Choroid plexus epithelial cell (primary cell): Measurements from ENCODE around the gene TMPRSS6.

Experiments used
- DNase-seq: peaks from one replicate; pipeline ENCODE4 v3.0.0-alpha.2; 2010; ENCODE audit warnings: low read depth
- H3K4me3 ChIP-seq: 2 replicates; pipeline ENCODE4 v1.5.1; 2011; ENCODE audit warnings: low read depth, mild to moderate bottlenecking, control low read depth, low read length, moderate library complexity
- TF ChIP-seq, protein P1 (sequence below): conservative IDR thresholded peaks from 2 replicates; pipeline ENCODE4 v1.5.1; 2011; ENCODE audit warnings: low read depth, mild to moderate bottlenecking, control low read depth, inconsistent platforms, low read length, moderate library complexity

The TMPRSS6 gene

DNA sequence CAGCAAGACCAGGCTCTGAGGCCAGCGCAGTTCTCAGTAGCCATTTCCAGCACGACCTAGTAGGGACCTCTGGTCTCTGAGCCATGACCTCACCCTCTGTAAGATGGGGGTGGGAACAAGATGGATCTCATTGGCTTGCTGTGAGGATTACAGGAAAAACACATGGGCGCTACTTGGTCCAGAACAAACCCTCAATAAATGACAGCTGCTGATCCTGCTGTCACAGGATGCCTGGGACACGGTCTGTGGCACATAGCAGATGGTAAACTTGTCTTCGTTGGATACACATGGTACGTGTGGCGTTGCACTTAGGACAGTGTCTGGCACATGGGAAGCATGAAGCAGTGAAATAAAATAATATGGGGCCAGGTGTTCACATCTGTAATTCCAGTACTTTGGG lies 62.5 kb downstream of the TMPRSS6 start:
- no peak overlapping the region for H3K4me3 ChIP-seq
- TF ChIP-seq, protein P1, sequence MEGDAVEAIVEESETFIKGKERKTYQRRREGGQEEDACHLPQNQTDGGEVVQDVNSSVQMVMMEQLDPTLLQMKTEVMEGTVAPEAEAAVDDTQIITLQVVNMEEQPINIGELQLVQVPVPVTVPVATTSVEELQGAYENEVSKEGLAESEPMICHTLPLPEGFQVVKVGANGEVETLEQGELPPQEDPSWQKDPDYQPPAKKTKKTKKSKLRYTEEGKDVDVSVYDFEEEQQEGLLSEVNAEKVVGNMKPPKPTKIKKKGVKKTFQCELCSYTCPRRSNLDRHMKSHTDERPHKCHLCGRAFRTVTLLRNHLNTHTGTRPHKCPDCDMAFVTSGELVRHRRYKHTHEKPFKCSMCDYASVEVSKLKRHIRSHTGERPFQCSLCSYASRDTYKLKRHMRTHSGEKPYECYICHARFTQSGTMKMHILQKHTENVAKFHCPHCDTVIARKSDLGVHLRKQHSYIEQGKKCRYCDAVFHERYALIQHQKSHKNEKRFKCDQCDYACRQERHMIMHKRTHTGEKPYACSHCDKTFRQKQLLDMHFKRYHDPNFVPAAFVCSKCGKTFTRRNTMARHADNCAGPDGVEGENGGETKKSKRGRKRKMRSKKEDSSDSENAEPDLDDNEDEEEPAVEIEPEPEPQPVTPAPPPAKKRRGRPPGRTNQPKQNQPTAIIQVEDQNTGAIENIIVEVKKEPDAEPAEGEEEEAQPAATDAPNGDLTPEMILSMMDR = no peak
- no peak for DNase-seq

DNA sequence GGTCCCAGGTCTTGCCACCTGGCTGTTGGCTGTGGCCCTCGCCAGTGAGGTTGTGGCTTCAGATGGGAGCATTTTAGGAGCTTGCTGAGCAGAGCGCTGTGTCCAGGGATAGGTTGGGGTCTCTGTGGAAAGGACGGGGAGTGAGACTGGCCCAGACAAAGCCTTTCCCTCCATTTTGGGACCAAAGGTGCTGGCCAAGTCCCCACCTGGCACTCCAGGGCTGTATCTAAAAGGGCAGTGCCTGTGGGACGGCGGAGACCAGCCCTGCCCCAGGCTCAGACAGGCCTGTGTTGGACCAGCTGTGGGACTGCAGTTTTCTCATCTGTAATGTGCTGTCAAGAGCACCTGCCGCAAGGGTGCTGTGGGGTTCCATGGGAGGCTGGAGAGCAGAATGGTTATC lies 62.9 kb downstream of the TMPRSS6 start:
- no peak overlapping the region for H3K4me3 ChIP-seq
- DNase-seq = no peak
- TF ChIP-seq, protein P1 = no peak

DNA sequence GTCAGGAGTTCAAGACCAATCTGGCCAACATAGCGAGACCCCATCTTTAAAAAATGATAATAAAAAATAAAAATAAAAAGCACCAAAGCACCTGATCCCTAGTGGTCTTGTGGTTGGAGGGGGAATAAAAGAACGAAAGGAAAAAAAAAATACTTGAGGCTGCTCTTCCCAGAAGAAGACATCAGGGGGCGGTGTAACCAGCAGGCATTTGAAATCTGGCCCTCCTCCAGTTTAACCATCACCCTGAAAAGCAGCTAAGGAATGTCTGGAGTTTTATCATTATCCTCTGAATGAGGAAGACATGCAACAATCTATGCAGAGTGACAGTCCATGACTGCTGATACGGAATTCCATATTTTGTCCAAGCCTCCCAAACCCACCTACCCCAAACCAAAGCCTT lies 63.6 kb downstream of the TMPRSS6 start:
- no peak overlapping the region for H3K4me3 ChIP-seq
- TF ChIP-seq, protein P1 = peak; percentile 82
- peak; percentile 79 for DNase-seq

DNA sequence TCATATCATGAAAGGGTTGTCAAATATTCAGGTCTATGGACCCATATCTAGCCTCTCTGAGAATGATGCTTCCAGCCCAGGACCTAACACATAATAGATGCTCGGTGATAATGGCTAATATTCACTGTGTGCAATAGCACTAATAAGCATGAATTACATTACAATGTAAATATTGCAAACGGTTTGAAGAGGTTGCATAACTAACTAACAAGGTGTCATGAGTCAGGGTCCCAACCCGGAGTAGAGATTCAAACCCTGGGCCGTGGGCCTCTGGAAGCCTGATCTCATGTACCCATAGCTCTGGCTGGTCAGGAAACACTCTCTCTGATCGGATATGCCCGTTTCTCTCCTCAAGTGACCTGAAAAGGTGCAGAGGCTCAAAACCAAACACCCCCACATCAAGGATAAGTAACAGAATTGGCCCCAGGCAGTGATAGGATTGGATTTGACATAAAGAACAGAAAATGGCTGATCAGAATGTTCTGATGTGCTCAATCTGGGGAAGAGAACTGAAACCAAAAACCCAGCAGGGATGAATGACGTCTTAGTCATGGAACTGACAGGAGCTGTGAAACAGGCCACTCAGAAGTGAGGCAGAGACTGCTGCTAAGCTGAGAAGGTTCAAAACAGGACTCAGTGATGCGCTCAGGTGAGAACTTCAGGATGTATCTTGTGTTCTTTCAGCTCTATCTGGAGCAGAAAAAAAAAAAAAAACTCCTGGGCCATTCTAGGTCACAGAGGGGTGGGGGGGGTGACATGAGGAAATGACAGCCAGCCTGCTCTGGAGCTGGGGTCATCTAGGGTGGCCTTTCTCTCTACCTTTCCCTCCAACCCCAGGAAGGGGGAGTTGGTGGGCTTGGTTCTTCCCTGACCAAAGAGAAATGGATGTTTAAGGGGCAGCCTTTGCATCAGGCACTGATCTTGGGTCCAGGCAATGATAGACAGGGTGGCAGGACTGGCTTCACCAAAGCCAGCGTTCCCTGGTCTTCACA lies 64.6 kb downstream of the TMPRSS6 start:
- H3K4me3 ChIP-seq = no peak overlapping the region
- TF ChIP-seq, protein P1 = no peak
- DNase-seq = peak; percentile 34

DNA sequence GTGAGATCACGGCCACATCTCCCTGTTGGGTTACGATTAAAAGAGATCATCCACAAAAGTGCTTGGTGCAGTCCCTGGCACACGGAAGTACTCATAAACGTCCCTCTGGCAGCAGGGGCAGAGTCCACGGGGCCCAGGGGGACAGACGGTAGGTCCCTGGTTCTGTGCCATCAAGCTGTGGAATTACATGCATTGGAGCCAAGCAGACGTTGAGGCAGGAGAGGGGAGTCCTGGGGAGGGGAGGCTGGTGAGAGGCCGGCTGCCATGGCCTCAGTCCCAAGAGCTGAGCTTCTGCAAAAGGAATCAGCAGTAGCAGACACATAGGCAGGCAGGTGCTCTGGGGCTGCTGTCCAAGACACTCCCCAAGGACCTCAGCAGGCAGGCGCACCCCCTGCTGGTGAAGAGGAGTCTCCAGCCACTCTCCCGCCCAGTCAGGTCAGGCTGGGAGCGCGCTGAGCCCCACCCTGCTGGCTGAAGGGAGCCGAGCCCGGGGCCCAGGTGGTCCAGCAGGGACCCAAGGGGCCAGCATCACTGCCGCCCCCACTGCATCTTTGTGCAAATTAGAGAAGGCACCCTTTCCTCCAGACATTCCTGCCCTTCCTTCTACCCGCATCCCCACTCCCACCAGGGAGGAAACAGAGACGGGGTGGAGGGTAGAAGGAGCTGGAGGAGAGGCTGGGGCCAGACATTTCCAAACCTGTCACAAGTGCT lies 65.5 kb downstream of the TMPRSS6 start:
- no peak overlapping the region for H3K4me3 ChIP-seq
- peak; percentile 41 for DNase-seq
- TF ChIP-seq, protein P1 = peak; percentile 52

DNA sequence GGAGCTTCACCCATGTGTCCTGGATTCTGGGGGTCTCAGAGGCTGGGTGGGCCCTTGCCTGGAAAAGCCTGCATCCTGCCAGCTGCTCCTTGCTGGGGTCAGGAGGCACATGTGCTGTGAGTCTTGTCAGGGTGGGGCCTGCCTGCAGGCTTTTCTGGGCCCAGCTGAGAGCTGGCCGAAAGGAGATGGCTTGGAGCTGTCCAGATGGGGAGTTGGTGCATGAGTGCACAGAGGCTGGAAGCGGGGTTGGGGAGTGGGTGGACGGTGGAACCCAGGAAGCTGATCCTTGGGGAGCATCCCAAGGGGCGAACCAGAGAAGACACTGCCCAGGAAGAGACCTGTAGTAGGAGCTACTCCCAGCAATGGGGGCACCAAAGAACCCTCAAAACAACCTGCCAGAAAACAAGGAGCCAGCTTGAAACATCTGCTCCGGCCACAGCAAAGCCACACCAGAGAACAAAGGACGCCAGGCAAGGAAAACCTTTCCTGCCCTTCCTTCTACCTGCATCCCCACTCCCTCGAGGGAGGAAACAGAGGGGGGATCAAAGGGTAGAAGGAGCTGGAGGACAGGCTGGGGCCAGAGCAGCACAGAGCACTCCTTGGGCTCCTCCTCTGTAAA lies 66.2 kb downstream of the TMPRSS6 start:
- TF ChIP-seq, protein P1 = no peak
- no peak for DNase-seq
- H3K4me3 ChIP-seq = no peak overlapping the region
